HG03432 (cell line): ENCODE measurements around the gene RGS19.

Source experiments
- ATAC-seq: cut with Tn5 transposase; IDR thresholded peaks from one replicate; pipeline ENCODE4 v1.9.1; 2021; ENCODE audit warnings: mild to moderate bottlenecking, moderate library complexity; ENCODE audit not compliant: unreplicated experiment

Gene RGS19

GRCh38 chr20:64077876-64078551 lies 1.3 kb downstream of the RGS19 start:
- no peak for ATAC-seq

DNA sequence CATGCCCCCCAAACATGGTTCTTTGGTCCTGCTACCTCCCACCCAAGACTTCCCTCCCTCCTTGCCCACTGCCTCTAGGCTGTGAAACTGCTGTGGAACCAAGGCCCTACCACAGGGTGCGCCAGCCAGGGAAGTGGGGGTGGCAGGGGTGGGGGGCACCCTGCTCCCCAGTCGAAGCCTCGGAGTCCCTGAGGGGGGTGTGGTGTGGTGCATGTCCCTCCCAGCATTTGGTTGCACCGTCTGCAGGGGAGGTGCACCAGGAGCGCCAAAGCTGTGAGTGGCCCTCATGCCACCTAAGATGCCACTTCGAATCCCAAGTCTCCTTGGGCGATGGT lies 1.8 kb downstream of the RGS19 start:
- no peak for ATAC-seq

GRCh38 chr20:64077094-64077493 lies 2.2 kb downstream of the RGS19 start:
- peak; percentile 21 for ATAC-seq

- ATAC-seq, result no peak
These were observed 3.0 kb downstream of the RGS19 start for GRCh38 chr20:64076061-64076997.

- no peak for ATAC-seq
These were observed 3.8 kb downstream of the RGS19 start for GRCh38 chr20:64075556-64075955.

GRCh38 chr20:64074963-64075362 lies 4.4 kb downstream of the RGS19 start:
- no peak for ATAC-seq

- ATAC-seq, result no peak
These were observed 5.0 kb downstream of the RGS19 start for GRCh38 chr20:64074184-64074789.

- no peak for ATAC-seq
These were observed 5.7 kb downstream of the RGS19 start for GRCh38 chr20:64073476-64074183.

DNA sequence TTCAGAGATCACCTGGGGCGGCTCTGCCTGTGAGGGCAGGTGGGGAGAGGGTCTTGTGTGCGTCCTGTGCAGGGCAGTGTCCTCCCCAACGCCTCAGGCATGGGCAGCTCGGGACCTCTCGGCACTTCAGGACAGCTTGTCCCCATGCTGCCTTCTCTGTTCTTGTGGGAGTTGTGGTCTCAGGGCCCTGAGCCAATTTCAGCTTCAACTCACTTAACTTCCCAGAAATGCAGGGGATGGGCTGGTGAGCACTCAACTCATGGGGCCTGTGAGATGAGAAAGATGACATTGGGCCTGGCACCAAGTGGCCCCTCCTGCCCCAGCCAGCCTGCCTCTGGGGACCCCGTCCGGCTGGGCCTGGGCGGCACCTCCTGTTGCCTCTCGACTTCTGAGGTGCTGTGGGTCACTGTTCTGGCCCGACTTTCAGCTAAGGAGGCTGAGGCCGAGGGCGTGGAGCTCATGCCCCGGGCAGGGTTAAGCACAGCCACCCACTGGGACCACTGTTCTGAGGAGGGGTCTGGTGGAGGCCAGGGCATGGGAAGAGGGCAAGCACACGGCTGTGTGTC lies 6.7 kb downstream of the RGS19 start:
- no peak for ATAC-seq

GRCh38 chr20:64071341-64072332 lies 7.7 kb downstream of the RGS19 start:
- ATAC-seq, result no peak

GRCh38 chr20:64070244-64070993 lies 8.9 kb downstream of the RGS19 start:
- no peak for ATAC-seq

GRCh38 chr20:64069614-64070243 lies 9.6 kb downstream of the RGS19 start:
- no peak for ATAC-seq

- no peak for ATAC-seq
These were observed 10.1 kb downstream of the RGS19 start for GRCh38 chr20:64069209-64069613.

GRCh38 chr20:64068386-64069208 lies 10.7 kb downstream of the RGS19 start:
- ATAC-seq, result no peak

DNA sequence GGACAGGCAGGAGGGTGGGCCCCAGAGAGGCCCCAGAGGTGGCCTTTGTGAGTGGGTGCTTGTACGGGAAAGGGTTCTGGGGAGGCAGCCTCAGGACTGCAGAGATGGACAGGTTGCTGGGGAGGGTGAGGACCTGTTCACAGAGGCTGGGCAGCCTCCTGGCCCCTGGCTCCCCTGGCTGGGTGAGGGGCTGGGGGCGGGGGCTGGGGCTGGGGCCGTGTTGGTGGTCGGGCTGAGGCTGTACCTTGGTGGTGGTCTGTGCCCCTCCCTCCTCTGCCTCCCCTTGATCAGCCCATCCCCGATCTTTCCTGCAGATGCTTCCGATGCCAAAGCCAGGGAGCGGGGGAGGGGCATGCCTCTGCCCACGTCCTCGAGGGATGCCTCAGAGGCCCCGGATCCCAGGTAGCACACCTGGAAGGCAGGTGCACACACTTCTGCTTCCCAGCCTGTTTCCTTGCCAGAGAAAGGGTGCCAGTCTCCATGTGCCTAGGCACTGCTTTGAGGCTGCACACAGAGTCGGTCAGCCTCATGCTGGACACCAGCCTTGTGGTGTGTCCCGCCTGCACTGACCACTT lies 11.5 kb downstream of the RGS19 start:
- no peak for ATAC-seq

- ATAC-seq, result no peak
These were observed 12.2 kb downstream of the RGS19 start for GRCh38 chr20:64067005-64067632.

DNA sequence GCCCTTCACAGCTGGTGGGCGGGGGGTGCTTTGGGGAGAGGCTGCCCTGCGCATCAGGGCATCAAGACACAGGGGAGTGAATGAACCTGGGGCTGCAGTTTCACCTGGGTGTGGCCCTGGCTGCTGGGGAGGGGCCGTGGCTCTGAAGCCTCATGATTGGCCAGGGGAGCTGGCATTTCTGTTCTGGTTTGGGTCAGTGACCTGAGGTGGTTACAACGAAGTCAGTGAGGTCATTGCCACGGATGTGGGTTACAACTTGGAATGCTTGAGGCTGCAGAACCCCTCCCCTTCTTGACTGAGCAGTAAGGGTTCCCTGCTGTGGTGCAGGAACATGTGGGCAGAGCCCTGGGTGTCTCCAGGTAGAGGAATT lies 13.4 kb downstream of the RGS19 start:
- ATAC-seq, result no peak
